Type B pancreatic cell (in vitro differentiated cells): Measurements from ENCODE around the gene RPL28. TPM values are rescaled to one million over a fixed set of nuclear protein-coding genes. Genes with fewer than 3 reads are reported as not detected.

ENCODE experiments used
- DNase-seq: peaks from one replicate; pipeline ENCODE4 v3.0.0; 2021; ENCODE audit warnings: mixed read lengths; ENCODE audit not compliant: unreplicated experiment; ENCODE audit errors: extremely low spot score
- H3K27ac Mint-ChIP-seq: 2 replicates; pipeline ENCODE4 v1.8.0; 2021; ENCODE audit warnings: mild to moderate bottlenecking, mixed read lengths
- H3K27me3 Mint-ChIP-seq: 2 replicates; pipeline ENCODE4 v1.8.0; 2021; ENCODE audit warnings: mixed read lengths
- H3K36me3 Mint-ChIP-seq: 2 replicates; pipeline ENCODE4 v1.8.0; 2021; ENCODE audit warnings: mixed read lengths
- H3K4me1 Mint-ChIP-seq: one replicate; pipeline ENCODE4 v1.8.0; 2021; ENCODE audit warnings: mixed read lengths; ENCODE audit not compliant: unreplicated experiment
- H3K4me3 Mint-ChIP-seq: 2 replicates; pipeline ENCODE4 v1.8.0; 2021; ENCODE audit warnings: mild to moderate bottlenecking, mixed read lengths
- H3K9me3 Mint-ChIP-seq: 2 replicates; pipeline ENCODE4 v1.8.0; 2021; ENCODE audit warnings: mixed read lengths
- CTCF ChIP-seq: fragments of 200-600 bp; sonication (generic); conservative IDR thresholded peaks from 2 replicates; pipeline ENCODE4 v1.5.0; 2021; ENCODE audit warnings: antibody characterized with exemption, mild to moderate bottlenecking
- total RNA-seq: library from RNA; stranded (reverse); gene quantifications from 2 replicates; pipeline ENCODE4 v1.2.1, GENCODE V29; 2021; ENCODE audit warnings: low replicate concordance

The RPL28 gene
- total RNA-seq, 1 donor from 2014 or later, result 1,799 TPM

- H3K36me3 Mint-ChIP-seq, result no peaks in the 10 kb centered on the region
- no peak overlapping the region for H3K27ac Mint-ChIP-seq
- no peaks in the 10 kb centered on the region for H3K9me3 Mint-ChIP-seq
- no peak overlapping the region for H3K4me3 Mint-ChIP-seq
- H3K27me3 Mint-ChIP-seq, result peaks cover 29% of the 10 kb centered on the region
- TF ChIP-seq CTCF, result no peak
- H3K4me1 Mint-ChIP-seq, result no peaks in the 10 kb centered on the region
- DNase-seq, result no peak
These were observed 20.5 kb upstream of the RPL28 start for GRCh38 chr19:55365245-55365644.

GRCh38 chr19:55365964-55366363 is 19.8 kb upstream of the RPL28 start:
- Mint-ChIP-seq H3K36me3 (no peaks in the 10 kb centered on the region), H3K4me1 (peaks cover 6% of the 10 kb centered on the region), H3K9me3 (no peaks in the 10 kb centered on the region), H3K27ac (no peak overlapping the region), H3K4me3 (no peak overlapping the region), H3K27me3 (peaks cover 35% of the 10 kb centered on the region)
- no peak for TF ChIP-seq CTCF
- no peak for DNase-seq

- Mint-ChIP-seq H3K4me1 (peaks cover 7% of the 10 kb centered on the region), H3K9me3 (no peaks in the 10 kb centered on the region), H3K4me3 (no peak overlapping the region), H3K27ac (no peak overlapping the region), H3K27me3 (peaks cover 43% of the 10 kb centered on the region), H3K36me3 (no peaks in the 10 kb centered on the region)
- DNase-seq, result no peak
- no peak for TF ChIP-seq CTCF
These were observed 18.9 kb upstream of the RPL28 start for GRCh38 chr19:55366790-55367189.

- peaks cover 48% of the 10 kb centered on the region for H3K27me3 Mint-ChIP-seq
- TF ChIP-seq CTCF, result no peak
- H3K9me3 Mint-ChIP-seq, result no peaks in the 10 kb centered on the region
- no peak overlapping the region for H3K4me3 Mint-ChIP-seq
- H3K36me3 Mint-ChIP-seq, result no peaks in the 10 kb centered on the region
- DNase-seq, result no peak
- no peak overlapping the region for H3K27ac Mint-ChIP-seq
- H3K4me1 Mint-ChIP-seq, result peaks cover 7% of the 10 kb centered on the region
These were observed 17.6 kb upstream of the RPL28 start for GRCh38 chr19:55368106-55368505.

GRCh38 chr19:55368701-55369563 is 16.8 kb upstream of the RPL28 start:
- Mint-ChIP-seq H3K4me3 (no peak overlapping the region), H3K9me3 (no peaks in the 10 kb centered on the region), H3K27me3 (peaks cover 53% of the 10 kb centered on the region), H3K36me3 (no peaks in the 10 kb centered on the region), H3K4me1 (peaks cover 11% of the 10 kb centered on the region), H3K27ac (no peak overlapping the region)
- DNase-seq, result no peak
- TF ChIP-seq CTCF, result no peak
